Activated CD4-positive, alpha-beta T cell treated with anti-CD3 and anti-CD28 coated beads, Interleukin-2, amount 50 U/mL, for 48 hours (primary cell): ENCODE measurements around the gene CAMKMT.

Experiments
- DNase-seq, 2 experiments: peaks; one replicate each; pipeline ENCODE4 v3.0.0-alpha.2; 2020

Gene CAMKMT

GRCh38 chr2:44361330-44362206 lies at the start of gene CAMKMT, which contains the start of gene PREPL:
Gene CAMKMT (plus strand): TSS chr2:44361947.
Gene PREPL (minus strand): TSS chr2:44361494. CDS start chr2:44346342, 15,152 bp downstream.
- peak; percentile 98 to 99 for DNase-seq

- no peak for DNase-seq
Measured at GRCh38 chr2:44314362-44314761, 47.4 kb upstream of the CAMKMT start.

GRCh38 chr2:44315945-44316344 lies 45.8 kb upstream of the CAMKMT start:
- DNase-seq: no peak

- DNase-seq: no peak
Measured at GRCh38 chr2:44320832-44321231, 40.9 kb upstream of the CAMKMT start.

- DNase-seq: no peak
Measured at GRCh38 chr2:44321360-44321759, 40.4 kb upstream of the CAMKMT start.

- no peak for DNase-seq
Measured at GRCh38 chr2:44324971-44325426, 36.7 kb upstream of the CAMKMT start.

GRCh38 chr2:44325897-44326296 lies 35.9 kb upstream of the CAMKMT start:
- no peak for DNase-seq

GRCh38 chr2:44326548-44327264 lies 35.0 kb upstream of the CAMKMT start:
- no peak for DNase-seq

GRCh38 chr2:44328750-44329149 lies 33.0 kb upstream of the CAMKMT start:
- DNase-seq: no peak

GRCh38 chr2:44329343-44329742 lies 32.4 kb upstream of the CAMKMT start:
- DNase-seq: no peak

GRCh38 chr2:44330801-44331200 lies 30.9 kb upstream of the CAMKMT start:
- DNase-seq: no peak

GRCh38 chr2:44333994-44334393 lies 27.8 kb upstream of the CAMKMT start:
- no peak for DNase-seq

- DNase-seq: no peak
Measured at GRCh38 chr2:44335806-44336538, 25.8 kb upstream of the CAMKMT start.

GRCh38 chr2:44342854-44343253 lies 18.9 kb upstream of the CAMKMT start:
- DNase-seq: no peak

- no peak for DNase-seq
Measured at GRCh38 chr2:44347526-44347925, 14.2 kb upstream of the CAMKMT start.

GRCh38 chr2:44348400-44348799 lies 13.3 kb upstream of the CAMKMT start:
- DNase-seq: no peak

- no peak for DNase-seq
Measured at GRCh38 chr2:44349506-44349905, 12.2 kb upstream of the CAMKMT start.

- DNase-seq: no peak
Measured at GRCh38 chr2:44351088-44351487, 10.7 kb upstream of the CAMKMT start.

GRCh38 chr2:44351676-44352075 lies 10.1 kb upstream of the CAMKMT start:
- no peak for DNase-seq

GRCh38 chr2:44352510-44352909 lies 9.2 kb upstream of the CAMKMT start:
- DNase-seq: no peak

GRCh38 chr2:44354761-44355160 lies 7.0 kb upstream of the CAMKMT start:
- DNase-seq: no peak

GRCh38 chr2:44358503-44358902 lies 3.2 kb upstream of the CAMKMT start:
- peak; percentile 42 to 63 for DNase-seq

- peak in 1 of 2 experiments; percentile 13 for DNase-seq
Measured at GRCh38 chr2:44360749-44361329, 908 bp upstream of the CAMKMT start.
